UCSD-AML1 (cell line): ENCODE data around the gene MYOCD.

Experiments used
- DNase-seq: peaks from one replicate; lab custom pipeline; 2025; ENCODE audit not compliant: unreplicated experiment; lab: John Stamatoyannopoulos, UW

Gene MYOCD

DNA sequence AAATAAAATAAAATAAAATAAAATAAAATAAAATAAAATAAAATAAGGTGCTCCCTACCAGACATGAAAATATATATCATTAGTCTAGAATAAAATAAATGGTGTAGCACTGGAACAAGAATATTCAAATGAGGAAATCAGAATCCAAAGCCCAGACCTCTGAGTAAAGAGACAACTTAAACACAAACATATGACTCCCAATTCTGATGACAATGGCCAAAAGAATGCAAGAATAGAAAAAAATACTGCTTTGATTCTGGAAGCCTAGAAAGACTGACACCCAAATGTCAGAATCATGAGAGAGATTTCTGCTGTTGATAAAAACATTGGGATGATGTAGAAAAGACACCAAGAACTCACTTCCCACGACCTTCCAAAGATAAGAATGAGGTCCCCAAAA is 27.9 kb downstream of the MYOCD start:
- no peak for DNase-seq

GRCh38 chr17:12706070-12706469 is 40.4 kb downstream of the MYOCD start:
- no peak for DNase-seq

DNA sequence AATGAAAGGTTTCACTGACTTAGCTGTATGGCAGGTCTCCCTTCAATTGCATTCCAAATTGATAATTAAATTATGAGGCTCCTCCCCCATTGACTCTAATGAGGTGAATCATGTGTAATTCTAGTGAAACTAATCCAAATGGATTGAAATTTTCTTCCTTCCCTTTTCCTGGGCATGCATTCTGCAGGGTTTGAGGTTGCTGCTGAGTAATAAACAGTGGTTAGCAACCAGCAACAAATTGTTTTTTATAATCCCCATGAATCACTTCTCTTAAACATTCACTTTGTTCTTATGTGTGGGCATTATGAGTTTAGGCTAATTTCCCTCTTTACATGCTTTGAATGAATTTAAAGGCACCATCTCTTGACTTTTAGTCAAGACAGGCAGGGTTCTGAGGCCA is 43.4 kb downstream of the MYOCD start:
- DNase-seq, result no peak

DNA sequence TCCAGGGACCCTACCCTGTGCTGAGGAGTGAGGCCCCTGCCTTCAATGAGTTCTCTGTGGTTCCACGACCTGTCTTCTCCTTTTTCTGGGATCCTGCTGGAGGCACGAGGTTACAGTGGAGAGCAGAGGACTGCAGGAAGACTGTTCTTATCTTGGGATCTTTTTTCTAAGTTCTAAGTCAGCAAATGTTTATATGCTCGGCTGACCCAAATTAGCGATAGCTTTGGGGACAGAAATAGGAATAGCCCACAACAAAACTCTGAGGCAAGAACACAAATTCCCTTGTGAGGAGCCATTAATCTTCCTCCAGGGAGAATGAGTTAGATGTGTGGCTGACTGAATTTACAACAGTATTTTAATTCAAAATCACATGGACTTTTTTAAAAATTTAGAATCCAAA is 46.7 kb downstream of the MYOCD start:
- DNase-seq, result no peak

DNA sequence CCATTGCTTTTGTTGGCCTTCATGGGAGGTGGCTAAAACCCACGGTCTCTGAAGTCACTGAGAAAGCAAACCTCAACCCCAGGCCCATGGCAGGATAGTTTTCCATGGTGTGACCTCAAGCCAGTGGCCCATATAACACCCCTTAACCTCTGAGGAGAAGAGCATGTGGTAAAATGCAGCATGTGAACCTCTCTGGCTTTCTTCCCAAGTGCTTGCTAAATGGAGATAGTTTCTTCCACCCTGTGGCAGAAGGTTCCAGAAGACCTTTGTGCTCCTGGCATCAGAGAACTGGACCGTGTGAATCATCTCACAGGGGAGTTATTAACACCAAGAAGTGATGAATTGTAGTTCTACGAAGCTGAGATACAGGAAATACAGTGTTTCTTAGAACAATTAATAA is 47.3 kb downstream of the MYOCD start:
- no peak for DNase-seq

DNA sequence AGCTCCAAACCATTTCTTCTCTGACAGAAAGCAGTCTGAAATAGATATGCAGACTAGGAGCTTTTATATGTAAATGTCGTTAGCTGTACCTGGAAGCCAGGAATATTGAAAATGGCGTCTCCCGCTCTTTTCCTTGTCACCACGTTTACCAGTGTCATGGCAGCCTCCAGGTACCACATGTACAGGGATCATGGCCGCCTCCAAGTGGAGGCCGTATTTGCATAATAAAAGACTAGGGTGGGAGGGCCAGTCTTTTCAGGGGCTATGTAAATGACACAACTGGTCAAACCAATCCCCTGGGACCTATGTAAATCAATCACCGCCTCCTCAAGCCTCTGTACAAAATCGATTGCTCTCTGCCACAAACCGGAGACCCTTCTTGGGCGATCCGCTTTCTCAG is 54.3 kb downstream of the MYOCD start:
- no peak for DNase-seq

- DNase-seq, result no peak
Observed at GRCh38 chr17:12721581-12721980, 55.9 kb downstream of the MYOCD start.

DNA sequence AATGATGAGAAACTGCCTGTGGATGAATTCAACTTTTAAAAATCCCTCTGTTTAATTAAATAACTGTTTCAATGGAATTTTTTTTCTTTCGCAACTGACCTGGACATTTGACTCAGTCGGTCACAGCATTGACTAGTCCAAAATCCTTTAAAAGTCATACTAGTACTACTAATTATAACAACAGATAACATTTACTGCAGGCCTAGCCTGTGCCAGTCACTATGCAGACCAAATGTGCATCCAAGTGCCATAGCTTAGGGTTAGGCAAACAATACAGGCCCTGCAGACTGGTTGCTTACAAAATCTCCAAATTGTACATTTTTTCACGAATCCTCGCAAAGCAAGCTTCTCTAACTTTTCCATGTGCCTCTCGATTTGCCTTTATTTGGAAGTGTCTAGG is 56.6 kb downstream of the MYOCD start:
- no peak for DNase-seq

DNA sequence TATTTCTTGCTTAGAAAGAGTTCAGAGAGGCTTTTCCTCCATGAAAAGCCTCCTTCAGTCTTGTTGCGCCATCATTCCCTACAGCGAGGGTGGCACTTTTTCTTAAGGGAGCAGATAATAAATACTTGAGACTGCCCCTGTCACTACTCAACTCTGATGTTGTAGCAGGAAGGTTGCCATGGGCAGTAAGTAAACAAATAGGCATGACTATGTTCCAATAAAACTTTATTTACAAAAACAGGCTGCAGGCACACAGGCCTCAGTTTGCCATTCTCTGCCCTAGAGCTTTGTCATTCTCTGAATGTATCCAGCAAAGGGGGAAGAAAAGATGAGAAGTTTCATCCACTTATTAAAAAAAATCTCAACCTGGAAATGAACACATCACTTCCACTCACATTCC is 60.4 kb downstream of the MYOCD start:
- no peak for DNase-seq

- DNase-seq, result no peak
Observed at GRCh38 chr17:12727076-12727760, 61.5 kb downstream of the MYOCD start.

GRCh38 chr17:12727881-12728280 is 62.2 kb downstream of the MYOCD start:
- no peak for DNase-seq

GRCh38 chr17:12729086-12729485 is 63.4 kb downstream of the MYOCD start:
- no peak for DNase-seq

GRCh38 chr17:12730421-12730820 is 64.7 kb downstream of the MYOCD start:
- DNase-seq, result no peak

DNA sequence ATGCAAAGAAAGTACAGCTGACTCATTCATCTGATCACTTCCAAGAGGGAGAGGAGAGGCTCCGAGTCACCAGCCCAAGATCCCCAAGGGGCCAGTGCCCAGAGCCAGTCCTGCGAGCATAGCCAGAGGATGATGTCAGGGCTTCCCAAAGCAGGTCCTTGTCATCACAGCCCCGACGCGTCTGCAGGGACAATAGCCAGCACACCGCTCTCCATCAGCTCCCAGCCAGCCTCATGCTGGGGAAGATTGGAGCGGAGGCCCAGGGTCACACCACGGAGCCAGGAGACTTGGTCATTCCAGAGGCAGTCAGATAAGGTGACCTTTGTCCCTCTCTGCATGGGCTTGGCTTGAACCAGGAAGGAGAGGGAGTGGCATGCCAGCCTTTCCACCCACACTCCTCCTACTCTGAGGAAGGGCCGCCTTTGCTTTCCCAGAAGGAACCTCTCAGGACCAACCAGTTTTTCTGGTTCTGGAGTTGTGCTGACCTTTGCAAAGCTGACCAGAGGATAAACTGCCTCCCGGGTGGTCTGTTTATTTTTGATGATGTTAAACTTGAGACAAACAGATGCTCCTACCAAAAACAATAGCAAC is 65.3 kb downstream of the MYOCD start:
- no peak for DNase-seq

DNA sequence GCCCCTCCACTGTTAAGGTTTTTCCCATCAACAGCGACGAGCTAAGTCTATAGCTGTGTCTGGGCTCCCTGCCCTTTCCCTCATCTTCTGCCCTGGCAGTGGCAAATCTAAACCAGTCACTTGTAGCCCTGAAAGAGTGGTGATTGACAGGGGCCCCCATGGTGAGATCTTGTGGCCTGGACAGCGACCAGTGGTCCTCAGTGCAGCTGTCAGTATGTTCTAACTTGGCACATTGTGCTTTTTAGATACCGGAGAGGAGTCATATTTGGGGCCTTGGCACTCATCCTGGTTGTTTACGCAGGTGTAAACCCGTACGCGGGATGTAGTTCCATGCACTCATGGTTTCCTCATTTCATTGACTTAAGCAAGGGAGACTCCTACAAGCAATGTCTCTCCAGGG is 66.1 kb downstream of the MYOCD start:
- DNase-seq, result no peak

- DNase-seq, result no peak
Observed at GRCh38 chr17:12732366-12732765, 66.7 kb downstream of the MYOCD start.

DNA sequence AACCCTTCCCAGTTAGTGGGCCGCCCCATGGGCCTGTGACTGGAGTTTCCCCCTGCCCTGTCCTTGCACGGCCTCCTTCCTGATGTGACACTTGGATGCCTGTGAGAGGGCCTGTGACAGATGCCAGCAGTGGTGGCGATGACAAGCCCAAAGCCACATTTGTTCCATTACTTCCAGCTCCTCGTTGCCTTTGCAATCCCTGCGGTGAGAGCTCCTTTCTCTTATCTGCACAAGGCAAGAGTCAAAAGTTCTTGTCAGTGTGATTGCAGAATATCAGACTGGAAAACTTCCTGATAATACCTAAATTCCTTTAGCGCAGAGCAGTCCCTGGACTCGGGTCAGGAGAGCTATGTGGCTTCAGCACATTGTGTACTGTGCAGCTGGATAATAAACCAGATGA is 69.2 kb downstream of the MYOCD start:
- DNase-seq, result no peak

GRCh38 chr17:12735517-12735916 is 69.8 kb downstream of the MYOCD start:
- DNase-seq, result no peak

DNA sequence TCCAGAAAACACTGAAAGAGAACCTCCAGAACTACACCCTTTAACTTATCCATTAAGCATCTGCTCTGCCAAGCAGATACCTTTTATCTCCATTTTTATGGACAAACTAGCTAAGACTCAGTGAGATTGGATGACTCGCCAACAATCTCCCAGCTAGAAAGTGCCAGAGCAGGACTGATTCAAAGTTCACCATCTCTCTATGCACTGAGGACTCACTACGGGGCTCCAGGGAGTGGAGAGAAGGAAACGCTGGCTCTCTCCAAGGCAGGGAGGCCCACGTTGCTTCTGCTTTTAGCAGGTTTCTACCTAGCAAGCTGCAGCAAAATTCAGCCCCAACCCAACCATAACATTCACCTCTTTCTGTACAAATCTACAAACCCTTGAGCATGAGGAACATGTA is 70.8 kb downstream of the MYOCD start:
- no peak for DNase-seq

DNA sequence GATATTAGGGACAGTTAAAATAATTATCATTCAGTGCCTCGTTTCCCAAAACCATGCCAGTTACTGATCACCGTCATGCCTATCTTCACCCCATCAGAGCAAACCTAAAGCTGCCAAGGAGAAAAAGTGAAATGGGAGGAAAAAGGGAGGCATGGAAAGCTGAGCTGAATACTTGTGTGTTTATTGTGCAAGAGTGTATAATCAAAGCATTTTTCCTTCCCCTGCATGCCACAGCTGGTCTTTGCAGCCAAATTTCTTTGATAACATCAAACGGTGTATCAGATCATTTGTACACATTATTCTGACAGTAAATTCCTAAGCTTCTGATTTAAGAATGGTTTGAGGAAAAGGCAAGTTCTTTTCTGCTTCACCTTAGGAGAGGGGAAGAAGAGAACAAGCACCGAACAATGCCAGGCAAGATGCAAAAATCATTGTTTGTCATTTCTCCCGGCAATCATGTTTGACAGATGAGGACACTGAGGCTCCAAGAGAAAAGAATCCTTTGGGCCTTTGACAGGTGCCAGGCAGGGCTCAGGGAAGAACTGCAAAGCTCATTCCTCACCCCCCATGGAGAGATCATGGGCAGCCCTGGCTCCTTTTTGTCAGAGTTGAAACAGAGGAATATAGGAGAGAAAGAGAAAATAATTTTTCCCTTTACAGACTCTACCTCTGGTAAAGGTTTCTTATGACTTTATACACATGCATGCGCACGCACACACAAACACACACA is 72.2 kb downstream of the MYOCD start:
- DNase-seq, result no peak

DNA sequence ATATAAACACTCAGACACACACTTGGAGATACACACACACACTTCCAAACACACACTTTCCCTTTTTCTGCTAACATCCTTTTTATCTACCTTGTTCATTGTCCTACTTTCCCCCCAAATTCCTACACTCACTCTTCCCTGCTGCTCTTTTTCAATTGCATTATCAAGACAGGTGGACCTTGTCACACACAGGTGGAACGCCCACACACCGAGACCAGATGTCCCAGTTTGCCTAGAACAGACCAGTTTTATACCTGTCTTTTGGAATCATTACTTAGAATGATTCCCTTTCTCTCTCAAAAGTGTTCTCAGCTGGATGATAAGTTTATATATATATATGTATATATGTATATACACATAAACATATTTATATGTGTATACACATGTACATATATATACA is 72.9 kb downstream of the MYOCD start:
- no peak for DNase-seq

GRCh38 chr17:12739500-12739899 is 73.8 kb downstream of the MYOCD start:
- no peak for DNase-seq

DNA sequence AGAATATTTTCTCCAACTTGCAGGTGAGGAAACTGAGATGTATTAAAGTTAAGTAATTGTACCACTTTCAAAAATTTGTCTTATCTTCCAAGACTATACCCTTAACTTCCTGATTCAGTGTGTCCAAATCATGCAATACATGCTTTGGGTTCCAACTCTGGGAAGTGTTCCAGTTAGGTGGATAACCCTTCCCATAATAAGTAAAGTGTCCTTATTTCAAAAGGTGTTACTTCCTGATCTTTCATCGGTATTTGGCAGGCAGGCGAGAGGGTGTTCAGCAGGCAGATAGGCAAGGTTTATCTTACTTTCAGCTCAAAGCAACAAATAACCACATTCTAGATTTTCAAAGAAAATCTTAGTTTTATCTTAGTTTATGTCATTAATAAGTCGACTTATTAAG is 77.4 kb downstream of the MYOCD start:
- no peak for DNase-seq
